ENCODE results near the gene ATP5F1C.
"Not testable (repeated sequence)": the region's sequence is repeated elsewhere in the genome, so short reads cannot be mapped to it uniquely, and the experiment has no call there.

Gene ATP5F1C

DNA sequence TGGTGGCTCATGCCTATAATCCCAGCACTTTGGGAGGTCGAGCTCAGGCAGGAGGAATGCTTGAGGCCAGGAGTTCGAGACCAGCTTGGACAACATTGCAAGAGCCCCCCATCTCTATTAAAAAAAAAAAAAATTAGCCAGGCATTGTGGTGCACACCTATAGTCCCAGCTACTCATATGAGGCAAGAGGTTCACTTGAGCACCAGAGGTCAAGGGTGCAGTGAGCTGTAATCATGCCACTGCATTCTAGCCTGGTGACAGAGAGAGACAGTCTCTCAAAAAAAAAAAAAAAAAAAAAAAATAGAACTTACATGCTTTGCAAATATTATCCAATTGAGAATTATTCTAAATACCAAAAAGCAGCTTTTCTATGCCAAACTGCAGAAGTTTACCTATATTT is 11.2 kb upstream of the ATP5F1C start:
- no peak for DNase-seq
- TF ChIP-seq GATA1 (IDR thresholded peaks at IDR 0.05; ENCODE audit: low read depth, low read length) (no peak), POLR2A (IDR thresholded peaks at IDR 0.05; ENCODE audit: low read length) (no peak)

DNA sequence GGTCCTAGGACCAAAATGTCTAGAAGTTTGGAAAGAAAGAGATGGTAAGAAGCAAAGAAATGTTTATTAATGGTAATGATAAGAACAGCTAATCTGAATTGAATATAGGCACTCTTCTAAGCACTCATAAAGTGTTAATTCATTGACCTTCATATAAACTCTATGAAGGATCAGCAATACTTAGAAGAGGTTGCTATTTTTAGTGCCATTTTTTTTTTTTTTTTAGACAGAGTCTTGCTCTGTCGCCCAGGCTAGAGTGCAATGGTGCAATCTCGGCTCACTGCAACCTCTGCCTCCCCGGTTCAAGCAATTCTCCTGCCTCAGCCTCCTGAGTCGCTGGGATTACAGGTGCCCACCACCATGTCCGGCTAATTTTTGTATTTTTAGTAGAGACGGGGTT is 5.8 kb upstream of the ATP5F1C start:
- not testable (repeated sequence) for DNase-seq

DNA sequence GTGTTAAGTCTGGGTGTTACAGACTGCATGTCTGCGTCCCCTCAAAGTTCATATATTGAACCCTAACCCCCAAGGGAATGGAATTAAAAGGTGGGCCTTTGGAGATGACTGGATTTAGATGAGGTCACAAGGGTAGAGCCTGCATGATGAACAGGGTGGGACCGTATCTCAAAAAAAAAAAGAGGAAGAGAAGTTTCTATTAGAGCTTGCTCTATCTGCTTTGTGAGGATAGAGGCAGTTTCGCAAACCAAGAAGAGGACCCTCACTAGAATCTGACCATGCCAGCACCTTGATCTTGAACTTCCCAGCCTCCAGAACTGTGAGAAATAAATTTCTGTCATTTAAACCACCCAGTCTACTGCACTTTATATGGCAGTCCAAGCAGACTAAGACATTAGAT is 1.5 kb upstream of the ATP5F1C start:
- DNase-seq, result peak in 1 of 2 experiments; percentile 4
- no peak for TF ChIP-seq POLR2A (IDR thresholded peaks at IDR 0.05; ENCODE audit: low read length)
- TF ChIP-seq GATA1 (IDR thresholded peaks at IDR 0.05; ENCODE audit: low read depth, low read length), result no peak

DNA sequence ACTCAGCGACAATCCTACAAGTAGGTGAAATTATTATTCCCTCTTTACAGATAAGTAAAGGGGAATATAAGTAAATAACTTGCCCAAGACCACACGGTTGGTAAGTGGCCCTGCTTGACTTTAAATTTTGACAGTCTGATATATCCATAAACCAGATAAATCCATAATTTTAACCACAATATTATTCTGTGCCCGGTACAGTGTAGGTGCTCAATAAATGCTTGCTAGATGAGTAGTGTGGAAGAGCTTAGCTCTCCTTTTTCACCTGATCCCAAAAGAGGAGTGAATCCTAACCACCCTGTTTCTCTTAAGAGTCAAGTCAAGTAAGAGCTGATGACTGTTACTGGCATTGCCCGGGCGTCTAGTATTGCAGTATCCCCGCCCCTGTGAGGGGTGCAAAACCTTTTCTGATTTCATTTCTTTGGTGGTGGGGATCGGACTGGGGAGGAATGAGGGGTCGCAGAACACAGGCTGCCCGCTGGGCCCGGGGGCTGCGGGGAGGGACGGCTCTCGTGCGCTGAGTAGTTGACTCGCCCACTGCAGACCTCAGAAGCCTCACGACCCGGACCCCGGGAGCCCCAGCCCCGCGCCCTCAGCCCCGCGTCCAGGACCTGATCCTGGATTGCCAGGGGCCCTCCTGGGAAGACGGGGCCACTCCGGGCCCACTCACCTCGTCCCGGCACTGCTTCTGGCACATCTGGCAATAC is 674 bp upstream of the ATP5F1C start:
- DNase-seq, result peak; percentile 40 to 62

DNA sequence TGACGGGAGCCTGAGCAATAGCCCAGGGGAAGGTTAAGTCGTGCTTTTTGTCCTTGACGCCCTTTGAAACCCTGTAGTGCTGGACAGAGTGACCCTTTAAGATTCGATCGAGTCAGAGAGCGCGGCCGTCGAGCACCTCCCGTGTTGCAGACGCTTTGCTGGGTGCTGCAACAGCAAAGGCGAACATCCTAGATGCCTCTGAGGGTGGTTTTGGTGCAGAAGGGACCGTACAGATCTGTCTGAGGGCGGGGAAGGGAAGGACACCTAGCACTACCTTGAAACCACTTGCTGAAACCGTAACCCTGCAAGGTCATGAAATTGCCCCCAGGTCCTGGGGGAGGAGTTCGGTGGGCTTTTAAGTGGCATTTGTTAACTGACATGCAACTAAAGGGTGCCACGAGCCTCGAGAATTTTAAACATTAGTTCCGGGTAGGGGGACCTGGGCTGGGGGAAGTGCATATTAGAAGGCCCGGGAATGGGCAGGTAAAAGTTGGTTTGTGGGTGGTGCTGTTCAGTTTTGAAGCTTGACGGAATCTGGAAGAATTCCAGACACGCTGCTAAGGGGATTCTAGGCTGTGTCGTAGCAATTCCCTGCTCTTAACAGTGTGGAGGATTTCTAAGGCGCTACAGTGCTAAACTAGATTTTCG is 786 bp downstream of the ATP5F1C start:
- TF ChIP-seq POLR2A (IDR thresholded peaks at IDR 0.05; ENCODE audit: low read length) (no peak), GATA1 (IDR thresholded peaks at IDR 0.05; ENCODE audit: low read depth, low read length) (no peak)
- DNase-seq, result peak in 1 of 2 experiments; percentile 43

More for the DNA sequence above, 674 bp upstream of the ATP5F1C start:
- TF ChIP-seq GATA1 (IDR thresholded peaks at IDR 0.05; ENCODE audit: low read depth, low read length) (no peak), POLR2A (IDR thresholded peaks at IDR 0.05; ENCODE audit: low read length) (no peak)

DNA sequence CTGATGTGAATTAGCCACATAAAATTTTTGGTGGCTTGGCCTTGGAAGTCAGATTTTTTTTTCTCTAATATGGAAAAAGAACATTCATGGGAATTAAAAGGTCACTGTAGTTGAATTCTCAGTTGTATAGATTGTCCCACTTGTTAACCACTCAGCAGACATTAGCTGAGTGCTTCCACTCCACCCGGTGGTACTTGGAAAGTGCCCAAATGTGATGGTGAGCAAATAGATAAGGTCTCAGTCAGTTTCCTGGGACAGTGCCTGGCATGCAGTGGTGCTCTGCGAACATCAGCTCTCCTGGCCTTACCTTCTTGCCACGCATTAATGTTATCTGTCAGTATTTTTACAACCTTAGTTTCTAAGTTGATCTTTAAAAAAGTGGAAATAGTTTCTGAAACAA is 1.4 kb downstream of the ATP5F1C start:
- DNase-seq, result peak; percentile 72 to 81
- TF ChIP-seq POLR2A (IDR thresholded peaks at IDR 0.05; ENCODE audit: low read length) (no peak), GATA1 (IDR thresholded peaks at IDR 0.05; ENCODE audit: low read depth, low read length) (no peak)

DNA sequence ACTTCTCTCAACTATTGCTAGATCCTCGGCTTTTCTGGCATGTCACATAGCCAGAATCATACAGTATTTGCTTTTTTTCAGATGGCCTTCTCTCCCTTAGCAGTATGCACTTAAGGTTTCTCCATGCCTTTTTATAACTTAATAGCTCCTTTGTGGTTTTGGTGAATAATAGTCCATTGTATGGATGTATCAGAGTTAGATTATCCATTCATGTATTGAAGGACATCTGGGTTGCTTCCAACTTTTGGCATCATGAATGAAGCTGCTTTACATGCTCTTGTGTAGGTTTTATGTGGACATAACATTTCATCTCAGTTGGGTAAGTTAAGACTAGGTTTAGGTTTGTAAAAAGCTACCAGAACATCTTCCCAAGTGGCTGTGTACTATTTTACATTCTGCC is 4.6 kb downstream of the ATP5F1C start:
- DNase-seq, result no peak
- no peak for TF ChIP-seq GATA1 (IDR thresholded peaks at IDR 0.05; ENCODE audit: low read depth, low read length)
- no peak for TF ChIP-seq POLR2A (IDR thresholded peaks at IDR 0.05; ENCODE audit: low read length)

DNA sequence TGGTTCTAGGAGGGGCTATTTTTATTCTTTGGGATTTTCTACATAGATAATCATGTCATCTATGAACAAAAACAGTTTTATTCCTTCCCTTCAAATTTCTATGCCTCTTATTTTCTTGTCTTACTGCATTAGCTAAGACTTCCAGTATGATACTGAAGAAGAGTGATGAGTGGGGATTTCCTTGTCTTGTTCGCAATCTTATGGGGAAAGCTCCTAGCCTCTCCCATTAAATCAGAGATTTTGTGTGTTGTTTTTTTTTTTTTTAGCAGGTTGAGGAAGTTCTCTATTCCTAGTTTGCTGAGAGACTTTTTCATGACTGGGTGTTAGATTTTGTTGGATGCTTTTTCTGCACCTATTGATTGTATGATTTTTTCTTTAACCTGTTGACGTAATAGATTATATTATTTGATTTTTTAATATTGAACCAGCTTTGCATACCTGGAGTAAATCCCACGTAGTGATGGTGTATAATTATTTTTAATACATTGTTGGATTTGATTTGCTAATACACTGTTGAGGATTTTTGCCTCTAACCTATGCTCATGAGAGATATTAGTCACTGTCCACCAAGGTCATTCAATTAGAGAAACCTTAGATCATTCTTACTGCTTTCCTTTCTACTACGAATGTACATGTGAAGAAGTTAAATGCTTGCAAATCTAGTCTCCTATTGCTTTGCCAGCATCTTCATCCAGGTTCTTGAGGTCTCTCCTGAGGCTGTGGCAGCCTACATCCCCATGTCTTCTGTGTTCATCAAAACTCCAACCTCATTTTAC is 6.5 kb downstream of the ATP5F1C start:
- TF ChIP-seq GATA1 (IDR thresholded peaks at IDR 0.05; ENCODE audit: low read depth, low read length) (no peak), POLR2A (IDR thresholded peaks at IDR 0.05; ENCODE audit: low read length) (no peak)
- no peak for DNase-seq

DNA sequence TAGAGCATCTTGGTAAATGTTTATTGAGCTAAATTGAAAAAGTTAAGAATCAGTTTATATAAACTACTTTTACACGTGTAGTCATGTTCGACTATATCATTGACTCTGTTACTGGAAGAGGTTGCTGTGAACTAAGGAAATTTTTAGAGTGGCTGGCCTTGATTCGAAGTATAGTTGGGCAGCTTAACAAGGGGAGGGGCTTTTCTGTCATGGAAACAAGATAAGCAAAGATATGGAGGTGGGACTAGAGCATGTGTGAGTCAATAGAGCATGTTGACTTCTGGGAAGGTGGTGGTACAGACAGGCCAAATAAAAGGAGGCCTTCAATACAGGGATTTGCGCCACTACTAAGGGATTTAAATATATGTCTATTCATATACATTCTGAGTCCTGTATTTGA is 7.6 kb downstream of the ATP5F1C start:
- peak; percentile 56 to 57 for DNase-seq
- TF ChIP-seq GATA1 (IDR thresholded peaks at IDR 0.05; ENCODE audit: low read depth, low read length) (no peak), POLR2A (IDR thresholded peaks at IDR 0.05; ENCODE audit: low read length) (no peak)

DNA sequence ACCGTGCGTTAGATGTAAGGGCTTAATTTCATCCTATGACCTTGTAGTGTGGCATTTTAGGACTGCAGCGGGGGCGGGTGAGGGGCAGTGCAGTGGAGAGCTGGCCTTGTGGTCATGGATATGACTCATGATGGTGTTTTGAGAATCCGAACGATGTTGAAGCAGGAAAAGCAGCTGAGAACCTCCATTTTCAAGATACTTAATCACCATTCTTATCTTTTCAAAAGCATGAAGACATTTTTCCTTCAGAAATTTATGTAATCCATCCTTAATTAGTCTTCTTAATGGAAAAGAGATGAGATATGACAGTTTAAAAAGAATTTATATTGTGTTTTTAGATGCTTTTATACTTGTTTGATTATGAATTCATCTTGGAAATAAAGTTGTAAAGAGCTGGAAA is 9.6 kb downstream of the ATP5F1C start:
- TF ChIP-seq GATA1 (IDR thresholded peaks at IDR 0.05; ENCODE audit: low read depth, low read length) (no peak), POLR2A (IDR thresholded peaks at IDR 0.05; ENCODE audit: low read length) (no peak)
- DNase-seq, result peak; percentile 10 to 22

DNA sequence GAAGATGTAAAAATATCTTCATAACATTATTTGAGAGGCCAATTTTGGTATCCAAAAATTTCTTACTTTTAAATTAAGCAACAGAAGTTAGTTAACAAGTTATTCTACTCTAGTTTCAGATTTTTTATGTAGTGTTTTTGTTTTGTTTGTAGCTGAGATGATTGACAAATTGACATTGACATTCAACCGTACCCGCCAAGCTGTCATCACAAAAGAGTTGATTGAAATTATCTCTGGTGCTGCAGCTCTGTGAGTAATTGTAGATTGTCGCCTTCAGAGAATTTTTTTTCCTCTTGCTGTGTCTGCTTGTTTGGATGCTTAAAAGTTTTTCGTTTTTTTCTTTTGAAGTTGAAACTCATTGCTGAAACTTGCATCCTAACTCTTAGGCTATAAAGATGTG is 14.6 kb downstream of the ATP5F1C start:
- no peak for TF ChIP-seq GATA1 (IDR thresholded peaks at IDR 0.05; ENCODE audit: low read depth, low read length)
- TF ChIP-seq POLR2A (IDR thresholded peaks at IDR 0.05; ENCODE audit: low read length), result no peak
- DNase-seq, result no peak

DNA sequence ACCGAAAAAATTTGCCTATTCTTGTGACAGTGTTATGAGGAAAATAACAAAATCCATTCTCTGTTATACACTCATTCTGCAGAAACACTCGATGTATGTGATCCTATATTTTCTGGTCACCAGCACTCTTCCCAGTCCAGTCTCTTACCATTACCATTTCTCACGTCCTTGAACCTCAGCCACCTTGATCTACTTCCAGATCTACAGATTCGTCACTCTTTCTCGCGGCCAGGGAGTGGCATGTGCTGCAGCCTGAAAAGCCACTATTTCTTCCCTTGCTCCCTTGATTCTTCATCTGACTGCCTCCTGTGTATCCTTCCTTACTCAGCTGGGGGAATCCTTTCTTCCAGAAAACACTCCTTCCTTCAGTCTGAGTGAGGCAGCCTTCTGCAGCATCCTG is 16.2 kb downstream of the ATP5F1C start:
- TF ChIP-seq GATA1 (IDR thresholded peaks at IDR 0.05; ENCODE audit: low read depth, low read length) (no peak), POLR2A (IDR thresholded peaks at IDR 0.05; ENCODE audit: low read length) (no peak)
- no peak for DNase-seq

DNA sequence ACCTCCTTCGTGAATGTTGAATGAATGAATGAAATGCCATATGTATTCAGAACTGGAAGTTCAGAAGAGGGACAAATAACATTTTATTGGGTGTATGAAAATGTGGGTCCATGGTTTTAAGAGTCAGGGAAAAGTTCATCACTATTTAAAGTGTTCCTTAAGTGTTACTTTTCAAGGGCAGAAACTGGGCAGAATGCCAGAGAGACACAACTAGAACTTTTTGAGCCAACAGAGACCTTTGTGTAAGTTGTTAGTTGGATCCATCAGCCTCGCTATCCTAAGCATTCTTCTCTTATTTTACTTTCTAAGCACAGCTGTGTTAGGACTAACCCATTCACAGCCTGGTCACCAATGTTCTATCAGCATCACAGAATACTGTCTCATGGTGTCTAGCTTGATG is 16.8 kb downstream of the ATP5F1C start:
- TF ChIP-seq POLR2A (IDR thresholded peaks at IDR 0.05; ENCODE audit: low read length) (no peak), GATA1 (IDR thresholded peaks at IDR 0.05; ENCODE audit: low read depth, low read length) (no peak)
- DNase-seq, result no peak

DNA sequence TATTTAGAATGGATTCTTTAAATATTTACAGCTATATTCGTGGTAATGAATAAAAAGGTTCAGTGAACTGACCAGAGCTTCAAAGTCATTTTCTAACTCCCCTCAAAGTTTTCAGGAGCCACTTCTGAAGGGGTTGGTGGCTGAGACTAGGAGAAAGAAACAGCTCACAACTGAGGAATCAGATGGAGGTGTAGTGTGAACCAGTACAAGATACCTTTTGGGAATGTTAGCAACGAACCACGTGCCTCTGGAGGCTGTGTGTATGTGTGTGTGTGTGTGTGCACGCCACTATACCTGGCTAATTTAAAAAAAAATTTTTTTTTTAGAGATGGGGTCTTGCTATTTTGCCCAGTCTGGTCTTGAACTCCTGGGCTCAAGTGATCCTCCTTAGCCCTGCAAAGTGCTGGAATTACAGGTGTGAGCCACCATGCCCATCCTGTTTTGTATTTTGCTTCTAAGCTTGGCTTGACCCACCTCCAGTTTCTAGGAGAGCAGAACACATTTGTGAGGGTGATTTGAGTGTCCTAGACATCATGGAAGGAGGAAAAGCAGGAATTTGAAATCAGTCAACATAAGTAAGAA is 20.8 kb downstream of the ATP5F1C start:
- TF ChIP-seq GATA1 (IDR thresholded peaks at IDR 0.05; ENCODE audit: low read depth, low read length), result no peak
- DNase-seq, result no peak

Measured in erythroblast (primary cell).